Prostate gland (tissue), 2 donors: ENCODE results near the gene NUP85. TPM values are rescaled to one million over a fixed set of nuclear protein-coding genes. Genes with fewer than 3 reads are reported as not detected.
A peak's percentile ranks its signal among the peaks of the same experiment; 100 is the strongest.

Experiments
- DNase-seq: peaks from one replicate; pipeline ENCODE4 v3.0.0-alpha.2; 2019; ENCODE audit warnings: low spot score
- H3K27ac ChIP-seq, 2 donors: fragments of 200-600 bp; sonication (generic); 2 replicates each; pipeline ENCODE4 v1.5.1; 2017 to 2019
- H3K27me3 ChIP-seq: fragments of 200-600 bp; sonication (generic); replicated peaks from 2 replicates; pipeline ENCODE4 v1.5.1; 2019; ENCODE audit not compliant: insufficient read depth
- H3K36me3 ChIP-seq, 2 donors: fragments of 200-600 bp; sonication (generic); 1 replicate in 1 of 2; 2 replicates in 1 of 2; pipeline versions ENCODE4 v1.5.1 to v1.8.1; 2017 to 2019
- H3K4me1 ChIP-seq: fragments of 200-600 bp; sonication (generic); replicated peaks from 2 replicates; pipeline ENCODE4 v1.5.1; 2019
- H3K4me3 ChIP-seq, 2 donors: fragments of 200-600 bp; sonication (generic); 2 replicates each; pipeline ENCODE4 v1.5.1; 2017 to 2019
- H3K9me3 ChIP-seq: fragments of 200-600 bp; sonication (generic); 2 replicates; pipeline ENCODE4 v1.5.1; 2017
- POLR2A ChIP-seq: fragments of 450-650 bp; IDR thresholded peaks from one replicate; pipeline ENCODE4 v1.6.1; 2016; ENCODE audit warnings: antibody characterized with exemption, mild to moderate bottlenecking
- POLR2AphosphoS5 ChIP-seq: sonication (generic); formaldehyde crosslinking; IDR thresholded peaks from one replicate; pipeline ENCODE4 v1.6.1; 2017; ENCODE audit warnings: antibody characterized with exemption
- WGBS: methylation state at CpG from one replicate; pipeline ENCODE4 v1.1.5; 2018; 5-methylcytosine and 5-hydroxymethylcytosine counted together
- intact Hi-C: fragments of 100-400 bp; cut with DNase I; formaldehyde crosslinking; loops from one replicate; pipeline ENCODE4 v1.14.2; 2022
- total RNA-seq, 2 donors: library from RNA; depleted of rRNA; stranded (reverse); fragments of >200 nt; gene quantifications; one replicate each; pipeline ENCODE4 v1.1.0, GENCODE V29; 2016
- TF ChIP-seq, protein P1 (sequence below), 4 experiments: fragments of 200-600 bp in 2 of 4; fragments of 450-650 bp in 2 of 4; sonication (generic) in 2 of 4; IDR thresholded peaks; 1 replicate in 3 of 4; 2 replicates in 1 of 4; pipeline ENCODE4 v1.5.1; 2016 to 2019; ENCODE audit warnings: antibody characterized with exemption in 4 of 4, mild to moderate bottlenecking in 2 of 4, moderate library complexity in 2 of 4

NUP85 gene
- total RNA-seq, 2 donors from 2014 or later: 41.0 to 46.7 TPM

DNA sequence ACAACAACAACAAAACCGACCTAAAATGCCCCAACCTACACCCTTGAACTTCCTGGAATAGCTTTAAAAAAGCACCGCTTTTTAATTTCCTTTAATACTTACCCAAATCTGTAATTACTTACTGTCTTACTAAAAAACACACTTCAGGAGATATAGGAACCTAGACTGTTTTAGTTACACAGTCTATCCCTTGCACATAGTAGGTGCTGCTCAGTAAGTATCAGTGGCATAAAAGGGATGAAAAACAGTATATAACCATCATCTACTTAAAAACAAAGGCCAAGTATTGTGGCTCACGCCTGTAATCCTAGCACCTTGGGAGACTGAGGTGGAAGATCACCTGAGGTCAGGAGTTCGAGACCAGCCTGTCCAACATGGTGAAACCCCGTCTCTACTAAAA, 28.9 kb upstream of the NUP85 start:
- intact Hi-C loops: no loop called here
- WGBS: 85% methylated on average over 5 of the region's 5 CpGs
- TF ChIP-seq, protein P1, sequence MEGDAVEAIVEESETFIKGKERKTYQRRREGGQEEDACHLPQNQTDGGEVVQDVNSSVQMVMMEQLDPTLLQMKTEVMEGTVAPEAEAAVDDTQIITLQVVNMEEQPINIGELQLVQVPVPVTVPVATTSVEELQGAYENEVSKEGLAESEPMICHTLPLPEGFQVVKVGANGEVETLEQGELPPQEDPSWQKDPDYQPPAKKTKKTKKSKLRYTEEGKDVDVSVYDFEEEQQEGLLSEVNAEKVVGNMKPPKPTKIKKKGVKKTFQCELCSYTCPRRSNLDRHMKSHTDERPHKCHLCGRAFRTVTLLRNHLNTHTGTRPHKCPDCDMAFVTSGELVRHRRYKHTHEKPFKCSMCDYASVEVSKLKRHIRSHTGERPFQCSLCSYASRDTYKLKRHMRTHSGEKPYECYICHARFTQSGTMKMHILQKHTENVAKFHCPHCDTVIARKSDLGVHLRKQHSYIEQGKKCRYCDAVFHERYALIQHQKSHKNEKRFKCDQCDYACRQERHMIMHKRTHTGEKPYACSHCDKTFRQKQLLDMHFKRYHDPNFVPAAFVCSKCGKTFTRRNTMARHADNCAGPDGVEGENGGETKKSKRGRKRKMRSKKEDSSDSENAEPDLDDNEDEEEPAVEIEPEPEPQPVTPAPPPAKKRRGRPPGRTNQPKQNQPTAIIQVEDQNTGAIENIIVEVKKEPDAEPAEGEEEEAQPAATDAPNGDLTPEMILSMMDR (IDR thresholded peaks at IDR 0.05): no peak
- no peak for TF ChIP-seq POLR2AphosphoS5
- TF ChIP-seq POLR2A: no peak

DNA sequence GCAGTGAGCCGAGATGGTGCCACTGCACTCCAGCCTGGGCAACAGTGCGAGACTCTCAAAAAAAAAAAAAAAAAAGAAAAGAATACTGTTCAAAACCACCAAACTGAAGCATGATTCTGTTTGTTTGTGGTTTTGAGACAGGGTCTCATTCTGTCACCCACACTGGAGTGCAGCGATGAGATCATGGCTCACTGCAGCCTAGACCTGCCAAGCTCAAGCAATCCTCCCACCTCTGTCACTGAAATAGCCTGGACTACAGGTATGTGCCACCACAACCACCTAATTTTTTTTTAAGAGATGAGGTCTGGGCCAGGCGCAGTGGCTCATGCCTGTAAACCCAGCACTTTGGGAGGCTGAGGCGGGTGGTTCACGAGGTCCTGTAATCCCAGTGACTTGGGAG, 27.0 kb upstream of the NUP85 start:
- Histone ChIP-seq H3K9me3 (no peaks in the 10 kb centered on the region), H3K27ac (no peak overlapping the region), H3K4me3 (no peak overlapping the region), H3K36me3 (peaks cover 4 to 12% of the 10 kb centered on the region in 2 donors), H3K27me3 (no peaks in the 10 kb centered on the region), H3K4me1 (no peaks in the 10 kb centered on the region)
- intact Hi-C loops: no loop called here
- TF ChIP-seq, protein P1 (IDR thresholded peaks at IDR 0.05): no peak
- no peak for TF ChIP-seq POLR2AphosphoS5
- TF ChIP-seq POLR2A: no peak
- no peak for DNase-seq
- 87% methylated on average over 6 of the region's 6 CpGs for WGBS

More for the DNA sequence above, 28.9 kb upstream of the NUP85 start:
- Histone ChIP-seq H3K36me3 (peaks cover 9 to 15% of the 10 kb centered on the region in 2 donors), H3K27me3 (no peaks in the 10 kb centered on the region), H3K27ac (no peak overlapping the region), H3K4me3 (no peak overlapping the region), H3K9me3 (no peaks in the 10 kb centered on the region), H3K4me1 (no peaks in the 10 kb centered on the region)
- DNase-seq: no peak

DNA sequence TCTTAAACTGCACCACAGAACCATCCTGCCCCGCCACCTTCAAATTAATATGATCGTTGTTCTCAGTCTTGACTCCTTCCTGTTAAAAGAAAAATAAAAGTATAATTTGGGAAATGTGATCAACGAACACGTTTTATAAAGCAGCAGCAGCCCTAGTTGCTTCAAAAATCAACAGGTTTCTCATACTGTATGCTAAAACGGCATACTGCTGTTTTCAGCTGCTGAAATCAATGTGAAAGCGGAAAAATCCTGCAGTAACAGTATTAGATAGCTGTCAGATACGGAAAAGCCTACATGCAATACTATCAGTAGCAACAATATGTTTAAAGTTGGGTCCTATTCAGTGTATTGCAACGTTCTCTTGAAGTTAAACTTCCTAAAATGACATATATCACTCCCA, 24.4 kb upstream of the NUP85 start:
- H3K9me3 ChIP-seq: no peaks in the 10 kb centered on the region
- TF ChIP-seq POLR2A (no peak), POLR2AphosphoS5 (no peak)
- TF ChIP-seq, protein P1 (IDR thresholded peaks at IDR 0.05): no peak
- H3K27me3 ChIP-seq: no peaks in the 10 kb centered on the region
- H3K4me3 ChIP-seq: peak overlapping the region; percentile 87 to 89
- WGBS: 5% methylated on average over 8 of the region's 8 CpGs
- peak overlapping the region in 1 of 2 donors; percentile 99 for H3K27ac ChIP-seq
- H3K4me1 ChIP-seq: no peaks in the 10 kb centered on the region
- intact Hi-C loops: no loop called here
- DNase-seq: no peak
- peaks cover 0 to 4% of the 10 kb centered on the region in 2 donors for H3K36me3 ChIP-seq

GRCh38 chr17:75181608-75182318, 23.7 kb upstream of the NUP85 start:
- Histone ChIP-seq H3K4me3 (peak overlapping the region; percentile 87 to 89), H3K27ac (peak overlapping the region; percentile 95 to 99), H3K9me3 (no peaks in the 10 kb centered on the region), H3K27me3 (no peaks in the 10 kb centered on the region), H3K36me3 (peaks cover 0 to 4% of the 10 kb centered on the region in 2 donors), H3K4me1 (no peaks in the 10 kb centered on the region)
- peak; percentile 17 for DNase-seq
- intact Hi-C loops: no loop called here
- under 1% methylated on average over 34 of the region's 34 CpGs for WGBS
- no peak for TF ChIP-seq POLR2AphosphoS5
- TF ChIP-seq, protein P1 (IDR thresholded peaks at IDR 0.05): no peak
- no peak for TF ChIP-seq POLR2A

DNA sequence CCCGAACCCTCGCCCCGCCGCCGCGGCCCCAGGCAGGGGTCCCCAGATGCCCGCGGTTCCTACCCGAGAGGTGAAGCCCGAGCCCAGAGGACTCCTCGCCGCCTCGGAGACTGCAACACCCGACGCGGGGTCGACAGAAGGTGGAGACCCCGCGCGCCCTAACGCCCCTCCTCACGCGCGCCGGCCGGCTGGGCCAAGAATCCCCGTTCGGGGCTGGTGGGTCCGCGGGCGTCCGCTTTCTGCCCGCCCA, 23.2 kb upstream of the NUP85 start:
- TF ChIP-seq POLR2AphosphoS5 (no peak), POLR2A (no peak)
- TF ChIP-seq, protein P1 (IDR thresholded peaks at IDR 0.05): no peak

More for the DNA sequence above, 23.2 kb upstream of the NUP85 start:
- DNase-seq: no peak
- Histone ChIP-seq H3K36me3 (peaks cover 0 to 4% of the 10 kb centered on the region in 2 donors), H3K4me3 (peak overlapping the region; percentile 87 to 89), H3K27ac (peak overlapping the region; percentile 95 to 99), H3K4me1 (no peaks in the 10 kb centered on the region), H3K9me3 (no peaks in the 10 kb centered on the region), H3K27me3 (no peaks in the 10 kb centered on the region)
- WGBS: 1% methylated on average over 10 of the region's 33 CpGs
- intact Hi-C loops: no loop called here
